ENCODE data around the gene EML6. TPM values are rescaled to one million over a fixed set of nuclear protein-coding genes. Genes with fewer than 3 reads are reported as not detected.

The EML6 gene
- total and polyA plus RNA-seq, 12 donors: 0.07 to 1.5 (median 0.31) TPM

DNA sequence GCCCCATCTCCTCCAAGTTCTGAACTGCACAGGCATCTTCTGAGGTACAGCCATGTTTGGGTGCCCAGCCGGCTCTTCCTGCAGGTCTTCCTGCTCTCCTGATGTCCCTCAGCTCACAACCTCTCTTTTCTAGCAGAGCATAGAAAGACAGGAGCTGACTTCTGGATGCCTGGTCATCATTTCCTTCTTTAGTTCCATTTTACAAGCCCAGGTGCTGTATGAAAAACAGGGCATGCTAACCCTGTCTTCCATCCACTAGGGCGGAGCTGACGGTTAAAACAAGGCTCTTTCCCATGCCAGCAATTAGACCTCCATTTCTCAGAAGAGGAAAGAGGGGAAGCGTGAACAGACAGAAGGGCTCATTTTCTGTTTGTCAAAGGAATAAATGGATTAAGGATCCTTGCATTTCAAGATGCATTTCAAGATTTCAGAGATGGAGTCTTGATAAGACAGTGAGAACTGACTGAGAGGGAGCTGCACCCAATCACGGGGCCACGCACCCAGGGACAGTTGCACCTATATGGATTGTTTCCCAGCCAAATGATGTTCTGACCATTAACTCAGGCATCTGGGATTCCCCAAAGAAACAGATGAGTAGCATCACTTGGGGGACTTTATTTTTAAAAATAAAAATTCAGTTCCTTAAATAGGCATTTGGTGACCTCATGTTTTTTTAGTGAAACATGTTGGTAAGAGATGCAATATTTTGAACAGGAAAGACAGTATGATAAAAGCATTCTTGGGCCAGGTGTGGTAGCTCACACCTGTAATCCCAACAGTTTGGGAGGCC, 45.8 kb upstream of the EML6 start:
- H3K36me3 ChIP-seq: no peaks in the 10 kb centered on the region
- TF ChIP-seq, protein P1, sequence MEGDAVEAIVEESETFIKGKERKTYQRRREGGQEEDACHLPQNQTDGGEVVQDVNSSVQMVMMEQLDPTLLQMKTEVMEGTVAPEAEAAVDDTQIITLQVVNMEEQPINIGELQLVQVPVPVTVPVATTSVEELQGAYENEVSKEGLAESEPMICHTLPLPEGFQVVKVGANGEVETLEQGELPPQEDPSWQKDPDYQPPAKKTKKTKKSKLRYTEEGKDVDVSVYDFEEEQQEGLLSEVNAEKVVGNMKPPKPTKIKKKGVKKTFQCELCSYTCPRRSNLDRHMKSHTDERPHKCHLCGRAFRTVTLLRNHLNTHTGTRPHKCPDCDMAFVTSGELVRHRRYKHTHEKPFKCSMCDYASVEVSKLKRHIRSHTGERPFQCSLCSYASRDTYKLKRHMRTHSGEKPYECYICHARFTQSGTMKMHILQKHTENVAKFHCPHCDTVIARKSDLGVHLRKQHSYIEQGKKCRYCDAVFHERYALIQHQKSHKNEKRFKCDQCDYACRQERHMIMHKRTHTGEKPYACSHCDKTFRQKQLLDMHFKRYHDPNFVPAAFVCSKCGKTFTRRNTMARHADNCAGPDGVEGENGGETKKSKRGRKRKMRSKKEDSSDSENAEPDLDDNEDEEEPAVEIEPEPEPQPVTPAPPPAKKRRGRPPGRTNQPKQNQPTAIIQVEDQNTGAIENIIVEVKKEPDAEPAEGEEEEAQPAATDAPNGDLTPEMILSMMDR (IDR thresholded peaks at IDR 0.05): no peak
- ATAC-seq: no peak
- no peak overlapping the region for H3K4me3 ChIP-seq
- H3K27me3 ChIP-seq: no peaks in the 10 kb centered on the region
- intact Hi-C loops (cut with DNase I): no loop called here
- no peak for DNase-seq
- H3K9me3 ChIP-seq: peaks cover 0 to 4% (median 0%) of the 10 kb centered on the region in 11 donors
- WGBS, 2 donors: 92 to 94% methylated on average over 6 of the region's 6 CpGs
- H3K4me1 ChIP-seq: peaks cover 13 to 52% (median 43%) of the 10 kb centered on the region in 9 donors
- no peak overlapping the region for H3K27ac ChIP-seq

DNA sequence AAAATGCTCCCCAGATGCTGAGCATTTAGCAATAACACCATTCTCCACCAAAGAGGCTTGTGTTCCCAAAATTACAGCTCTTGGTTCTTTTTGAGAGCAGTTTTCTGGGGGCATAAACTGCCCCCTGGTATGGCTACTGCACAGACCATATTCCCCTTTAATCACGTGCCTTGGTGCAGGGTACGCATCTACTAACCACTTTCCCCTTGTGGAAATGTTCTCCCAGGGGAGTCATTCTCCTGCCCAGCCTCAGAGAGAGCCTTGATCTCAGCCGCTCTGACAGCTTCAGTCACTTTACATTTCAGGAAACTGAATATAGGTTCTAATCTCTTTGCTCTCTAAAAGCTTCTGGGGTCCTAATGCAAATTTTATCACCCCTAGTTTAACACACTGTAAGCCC, 44.7 kb upstream of the EML6 start:
- Histone ChIP-seq H3K4me3 (no peak overlapping the region), H3K27me3 (no peaks in the 10 kb centered on the region), H3K27ac (no peak overlapping the region), H3K36me3 (no peaks in the 10 kb centered on the region), H3K4me1 (peaks cover 8 to 42% (median 34%) of the 10 kb centered on the region in 9 donors), H3K9me3 (peaks cover 0 to 4% (median 0%) of the 10 kb centered on the region in 11 donors)
- TF ChIP-seq, protein P1 (IDR thresholded peaks at IDR 0.05): no peak
- intact Hi-C loops (cut with DNase I): no loop called here
- DNase-seq (no peak), ATAC-seq (no peak)
- 73 to 80% methylated on average over 3 of the region's 3 CpGs for WGBS, 2 donors

DNA sequence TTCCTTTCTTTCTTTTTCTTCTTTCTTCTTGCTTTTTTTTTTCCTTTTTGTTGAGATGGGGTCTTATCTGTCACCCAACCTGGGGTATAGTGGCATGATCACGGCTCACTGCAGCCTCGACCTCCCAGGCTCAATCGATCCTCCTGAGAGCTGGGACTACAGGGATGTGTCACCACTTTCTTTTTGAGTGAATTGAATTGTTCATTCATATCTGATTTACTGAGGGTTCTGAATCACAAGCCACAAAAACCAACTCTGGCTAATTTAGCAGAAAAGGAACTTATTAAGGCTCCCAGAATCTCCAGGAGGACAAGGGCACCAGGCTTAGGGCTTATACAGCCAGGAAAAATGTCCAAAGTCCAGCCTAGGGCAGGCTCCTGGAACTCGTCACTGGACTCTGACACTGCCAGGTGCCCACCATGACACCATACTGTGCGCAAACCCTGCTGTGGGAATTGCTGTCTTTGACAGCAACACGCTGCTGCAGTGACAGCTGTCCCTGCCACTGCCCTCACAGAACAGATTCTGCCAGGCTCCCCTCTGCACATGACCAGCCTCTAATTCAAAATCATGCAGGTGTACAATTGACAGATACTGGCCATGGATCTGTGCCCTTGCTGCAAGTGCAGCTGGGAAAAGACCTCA, 42.9 kb upstream of the EML6 start:
- DNase-seq (no peak), ATAC-seq (peak in 7 of 8 donors; percentile 24 to 80 (median 52))
- intact Hi-C loops (cut with DNase I): loop anchor here in 1 of 10 donors (10.0 kb wide), 1 partner anchor 476 kb away; no protein-coding TSS in a partner anchor
- TF ChIP-seq, protein P1 (IDR thresholded peaks at IDR 0.05): no peak
- WGBS, 2 donors: 60 to 62% methylated on average over 6 of the region's 6 CpGs
- Histone ChIP-seq H3K4me1 (peaks cover 0 to 25% (median 18%) of the 10 kb centered on the region in 9 donors), H3K27ac (no peak overlapping the region), H3K36me3 (no peaks in the 10 kb centered on the region), H3K9me3 (peaks cover 0 to 4% (median 0%) of the 10 kb centered on the region in 11 donors), H3K27me3 (no peaks in the 10 kb centered on the region), H3K4me3 (no peak overlapping the region)

DNA sequence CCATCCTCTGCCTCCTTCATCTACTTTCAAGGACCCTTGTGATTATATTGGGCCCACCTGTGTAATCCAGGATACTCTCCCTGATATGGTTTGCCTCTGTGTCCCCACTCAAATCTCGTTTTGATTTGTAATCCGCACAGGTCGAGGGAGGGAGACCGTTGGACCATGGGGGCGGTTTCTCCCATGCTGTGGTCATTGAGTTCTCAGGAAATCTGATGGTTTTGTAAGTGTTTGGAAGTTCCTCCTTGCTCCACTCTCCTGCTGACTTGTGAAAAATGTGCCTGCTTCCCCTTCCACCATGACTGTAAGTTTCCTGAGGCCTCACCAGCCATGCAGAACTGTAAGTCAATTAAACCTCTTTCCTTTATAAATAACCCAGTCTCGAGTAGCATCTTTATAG, 42.0 kb upstream of the EML6 start:
- DNase-seq: no peak
- H3K27ac ChIP-seq: no peak overlapping the region
- WGBS, 2 donors: 92 to 93% methylated on average over 6 of the region's 6 CpGs
- no peak for ATAC-seq
- intact Hi-C loops (cut with DNase I): loop anchor here in 1 of 10 donors (10.0 kb wide), 1 partner anchor 477 kb away; no protein-coding TSS in a partner anchor
- H3K4me3 ChIP-seq: no peak overlapping the region
- TF ChIP-seq, protein P1 (IDR thresholded peaks at IDR 0.05): no peak
- no peaks in the 10 kb centered on the region for H3K36me3 ChIP-seq
- H3K4me1 ChIP-seq: peaks cover 0 to 16% (median 11%) of the 10 kb centered on the region in 9 donors
- H3K27me3 ChIP-seq: no peaks in the 10 kb centered on the region
- peaks cover 0 to 4% (median 0%) of the 10 kb centered on the region in 11 donors for H3K9me3 ChIP-seq

Measured in heart right ventricle (tissue), 16 donors.